Head of caudate nucleus (tissue), 42 donors: ENCODE results near the gene PCK2.
"Not testable (repeated sequence)": the region's sequence is repeated elsewhere in the genome, so short reads cannot be mapped to it uniquely, and the experiment has no call there.

Experiments used
- DNase-seq, 42 donors: peaks; one replicate each; pipeline versions ENCODE4 v3.0.0 to v3.0.0-alpha.2; 2020 to 2021; ENCODE audit warnings: mixed read lengths in 7 of 42
- intact Hi-C: fragments of 100-400 bp; cut with DNase I; formaldehyde crosslinking; loops from one replicate; pipeline ENCODE4 v1.15.0; 2022

PCK2 gene

DNA sequence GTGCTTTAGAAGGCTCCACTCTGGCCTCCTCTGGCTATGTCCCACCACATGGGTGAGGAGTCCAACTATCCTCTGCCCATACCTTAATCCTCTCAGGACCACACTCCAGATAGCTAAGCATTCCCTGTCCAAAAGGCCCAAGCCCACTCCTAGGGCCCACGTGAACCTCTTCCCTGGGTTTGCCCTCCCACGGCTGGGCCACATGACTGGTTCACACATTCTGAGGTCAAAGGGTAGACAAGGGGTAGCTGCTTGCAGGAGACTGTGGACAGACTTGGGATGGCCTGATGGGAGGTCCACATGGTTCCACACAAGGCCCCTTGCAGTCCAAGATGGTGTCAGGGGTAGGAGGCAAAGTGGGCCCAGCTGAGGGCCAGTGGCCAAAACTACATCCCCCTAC is 6.0 kb upstream of the PCK2 start:
- intact Hi-C loops, result no loop called here
- DNase-seq, result no peak

DNA sequence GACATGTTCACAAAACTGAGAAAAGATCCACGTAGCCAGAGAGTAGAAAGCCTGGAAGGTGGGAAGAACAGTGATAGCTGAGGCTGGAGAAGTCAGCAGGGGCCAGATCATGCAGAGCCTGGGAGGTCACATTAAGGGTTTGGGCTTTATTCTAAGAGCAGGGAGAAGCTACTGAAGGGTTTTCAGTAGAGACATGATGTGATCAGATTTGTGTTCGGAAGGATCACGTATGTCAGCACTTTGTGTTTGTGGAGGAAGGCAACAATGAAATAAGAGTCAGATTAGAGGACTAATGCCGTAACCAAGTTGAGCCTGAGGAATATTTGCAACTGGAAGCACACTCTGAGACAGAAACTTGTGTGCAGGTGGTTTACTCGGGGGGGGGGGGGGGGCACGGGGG is 4.2 kb upstream of the PCK2 start:
- intact Hi-C loops, result loop anchor here (5.0 kb wide), 1 partner anchor 33 kb away; no protein-coding TSS in a partner anchor
- no peak for DNase-seq

DNA sequence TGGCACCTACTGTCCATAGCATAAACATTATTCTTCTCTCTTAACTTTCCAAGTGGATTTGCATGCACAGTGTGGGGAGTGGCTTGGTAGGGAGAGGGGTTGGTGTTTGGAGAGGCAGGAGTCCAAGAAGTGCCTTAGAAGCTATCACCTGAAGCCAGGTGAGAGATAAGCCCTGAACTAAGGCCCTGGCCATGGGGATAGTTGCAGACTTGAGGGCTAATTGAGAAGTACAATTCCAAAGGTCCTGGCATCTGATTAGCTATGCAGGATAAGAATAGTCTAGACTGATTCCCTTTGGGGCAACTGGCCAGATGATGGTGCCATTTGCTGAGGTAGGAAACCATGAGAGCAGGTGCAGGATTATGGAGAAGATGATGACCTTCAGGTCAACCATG is 2.0 kb upstream of the PCK2 start:
- intact Hi-C loops, result loop anchor here (5.0 kb wide), 1 partner anchor 35 kb away; no protein-coding TSS in a partner anchor
- no peak for DNase-seq

DNA sequence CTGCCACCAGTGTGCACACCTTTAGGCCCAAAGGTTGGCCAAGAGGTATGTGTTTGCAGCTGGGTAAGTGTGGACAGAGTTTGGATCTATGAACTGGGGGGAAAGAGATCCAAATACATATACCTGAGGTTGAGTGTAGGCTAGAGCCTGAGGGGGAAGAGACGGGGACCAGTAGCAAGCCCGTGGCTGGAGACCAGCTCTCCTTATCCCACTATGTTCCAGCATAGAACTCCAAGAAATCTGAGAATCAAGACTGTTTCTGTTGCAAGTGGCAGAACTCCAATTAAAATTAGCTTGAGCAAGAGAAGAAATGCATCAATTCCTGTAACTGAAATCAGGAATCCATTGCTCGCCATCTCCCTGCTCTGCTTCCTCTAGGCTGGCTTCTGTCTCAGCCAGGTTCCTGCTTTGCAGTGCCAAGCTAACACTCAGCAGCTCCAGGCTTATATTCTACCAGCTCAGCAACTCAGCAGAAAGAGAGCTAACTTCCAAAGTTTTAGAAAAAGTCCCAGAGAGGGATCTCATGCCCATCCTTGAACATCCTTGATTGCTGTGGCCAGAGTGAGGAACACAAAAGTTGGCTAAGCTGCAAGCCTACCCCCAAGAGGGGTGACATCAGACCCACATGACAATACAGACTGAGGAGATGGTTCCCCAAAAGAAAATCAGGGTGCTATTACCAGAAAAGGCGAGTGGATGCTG is 1.5 kb upstream of the PCK2 start:
- peak in 1 of 42 donors; percentile 14 for DNase-seq
- intact Hi-C loops, result loop anchor here (5.0 kb wide), 1 partner anchor 35 kb away; no protein-coding TSS in a partner anchor

DNA sequence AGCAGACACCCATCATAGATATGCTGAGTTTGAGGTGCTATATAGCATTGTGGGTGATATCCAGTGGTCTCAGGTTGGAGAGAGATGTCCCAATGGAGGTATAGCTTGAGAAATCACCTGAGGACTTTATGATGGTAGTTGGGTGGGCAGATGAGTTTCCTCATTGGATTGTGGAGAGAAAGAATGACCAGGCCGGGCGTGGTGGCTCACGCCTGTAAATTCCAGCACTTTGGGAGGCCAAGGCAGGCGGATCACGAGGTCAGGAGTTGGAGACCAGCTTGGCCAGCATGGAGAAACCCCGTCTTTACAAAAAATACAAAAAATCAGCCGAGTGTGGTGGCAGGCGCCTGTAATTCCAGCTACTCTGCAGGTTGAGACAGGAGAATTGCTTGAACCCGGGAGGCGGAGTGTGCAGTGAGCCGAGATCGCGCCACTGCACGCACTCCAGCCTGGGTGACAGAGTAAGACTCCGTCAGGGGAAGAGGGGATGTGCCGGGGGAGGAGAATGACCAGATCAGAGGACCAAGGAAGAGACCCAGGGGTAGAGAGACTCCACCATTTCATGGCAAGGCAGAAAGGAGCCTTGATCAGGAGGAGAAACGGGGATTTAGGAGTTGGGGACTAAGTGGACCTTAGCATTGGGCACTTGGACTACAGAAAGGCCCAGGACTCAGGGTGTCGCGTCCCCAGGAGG is 757 bp upstream of the PCK2 start:
- intact Hi-C loops, result loop anchor here (5.0 kb wide), 1 partner anchor 36 kb away; no protein-coding TSS in a partner anchor
- DNase-seq, result peak in 1 of 42 donors; percentile 11

DNA sequence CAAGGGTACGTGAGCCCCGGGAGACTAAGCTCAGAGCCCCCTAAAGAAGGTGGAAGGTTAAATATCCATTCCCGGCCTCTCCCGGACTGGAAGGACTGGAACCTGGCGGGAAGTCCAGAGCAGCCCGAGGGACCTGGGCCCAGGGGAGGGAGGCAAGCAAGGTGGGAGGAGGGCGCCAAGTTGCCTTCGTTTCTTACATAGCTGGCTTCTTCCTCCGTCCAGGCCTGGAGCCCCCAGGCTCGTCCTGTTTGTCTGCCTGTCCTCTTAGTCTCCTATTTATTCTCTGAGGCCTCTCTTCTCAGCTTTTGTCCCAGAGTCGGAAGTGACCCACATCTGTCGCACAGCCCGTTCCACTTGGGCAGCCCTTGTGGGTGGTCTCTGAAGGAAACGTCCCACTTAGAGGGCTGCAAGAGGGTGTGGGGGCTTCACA is 745 bp downstream of the PCK2 start:
- DNase-seq, result no peak
- intact Hi-C loops, result loop anchor here (5.0 kb wide), 1 partner anchor 38 kb away; no protein-coding TSS in a partner anchor

DNA sequence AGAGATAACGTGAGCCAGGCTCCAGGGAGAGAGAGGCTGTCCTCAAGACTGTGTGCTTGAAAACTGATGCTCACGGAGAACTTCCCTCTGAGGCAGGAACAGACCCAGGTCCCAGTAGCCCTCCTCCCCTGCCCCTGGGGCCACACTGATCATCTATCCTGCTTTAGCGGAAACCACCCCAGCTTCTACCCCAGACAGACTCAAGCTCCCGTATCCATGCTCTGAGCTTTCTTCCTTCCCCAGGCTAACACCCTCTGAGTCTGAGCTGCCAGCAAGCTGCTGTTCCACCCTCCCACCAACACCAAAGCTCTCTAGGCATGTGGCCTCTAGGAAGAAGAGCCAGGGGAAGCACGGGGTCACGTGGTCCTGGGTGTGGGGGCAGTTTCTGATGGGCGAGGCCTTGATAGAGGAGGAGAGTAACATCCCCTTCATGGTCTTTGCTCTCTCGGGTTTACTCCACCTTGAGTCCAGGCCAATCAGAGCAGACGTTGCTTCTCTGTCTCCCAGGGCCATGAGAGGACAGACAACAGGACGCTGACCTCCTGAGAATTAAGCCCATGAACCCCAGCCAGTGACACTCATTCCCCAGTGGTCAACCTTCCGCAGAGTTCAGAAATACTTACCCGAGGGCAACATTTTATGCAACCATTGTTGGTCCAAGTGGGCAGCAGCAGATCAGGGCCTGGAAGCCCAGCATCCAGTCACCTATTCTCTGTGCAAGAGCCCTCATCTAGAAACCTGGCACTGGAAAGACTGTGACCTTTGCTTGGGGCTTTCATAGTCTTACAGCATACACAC is 1.4 kb downstream of the PCK2 start:
- intact Hi-C loops, result no loop called here
- DNase-seq, result peak in 15 of 42 donors; percentile 24 to 62 (median 36)

DNA sequence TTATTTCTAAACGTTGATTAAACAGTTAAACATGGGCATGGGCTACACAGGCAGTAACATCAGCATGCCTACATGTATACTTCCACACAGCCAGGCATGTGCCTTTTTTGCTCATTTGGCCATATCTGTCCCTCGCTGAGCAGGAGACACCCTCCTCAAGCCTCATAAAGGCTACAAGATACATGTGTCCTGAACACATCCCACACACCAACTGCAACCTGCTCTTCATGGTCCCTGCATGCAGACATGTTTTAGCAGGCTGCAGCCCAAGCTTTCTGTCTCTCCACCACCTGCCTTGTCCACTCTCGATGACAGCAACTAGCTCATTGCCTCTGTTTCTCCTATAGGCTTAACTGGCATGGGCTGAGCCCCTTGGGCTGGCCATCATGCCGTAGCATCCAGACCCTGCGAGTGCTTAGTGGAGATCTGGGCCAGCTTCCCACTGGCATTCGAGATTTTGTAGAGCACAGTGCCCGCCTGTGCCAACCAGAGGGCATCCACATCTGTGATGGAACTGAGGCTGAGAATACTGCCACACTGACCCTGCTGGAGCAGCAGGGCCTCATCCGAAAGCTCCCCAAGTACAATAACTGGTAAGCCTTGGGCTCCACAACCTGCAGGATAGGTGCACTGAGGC is 2.6 kb downstream of the PCK2 start:
- intact Hi-C loops, result no loop called here
- no peak for DNase-seq

DNA sequence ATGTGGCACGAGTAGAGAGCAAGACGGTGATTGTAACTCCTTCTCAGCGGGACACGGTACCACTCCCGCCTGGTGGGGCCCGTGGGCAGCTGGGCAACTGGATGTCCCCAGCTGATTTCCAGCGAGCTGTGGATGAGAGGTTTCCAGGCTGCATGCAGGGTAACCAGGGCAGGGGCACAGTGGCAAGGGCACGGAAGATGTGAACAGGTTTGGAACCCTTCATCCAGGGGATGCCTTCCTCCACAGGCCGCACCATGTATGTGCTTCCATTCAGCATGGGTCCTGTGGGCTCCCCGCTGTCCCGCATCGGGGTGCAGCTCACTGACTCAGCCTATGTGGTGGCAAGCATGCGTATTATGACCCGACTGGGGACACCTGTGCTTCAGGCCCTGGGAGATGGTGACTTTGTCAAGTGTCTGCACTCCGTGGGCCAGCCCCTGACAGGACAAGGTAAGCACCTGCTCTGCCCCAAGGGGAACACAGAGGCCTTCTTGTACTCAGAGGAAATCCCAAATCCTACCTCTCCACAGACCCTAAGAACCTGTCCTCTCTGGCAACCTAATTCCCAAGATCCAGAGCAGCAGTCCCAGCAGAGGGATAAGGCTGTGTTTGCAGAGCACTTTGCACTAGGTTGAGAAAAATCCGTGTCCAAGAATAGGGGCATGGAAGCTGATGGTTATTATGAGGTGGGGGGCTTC is 4.3 kb downstream of the PCK2 start:
- DNase-seq, result no peak
- intact Hi-C loops, result no loop called here

DNA sequence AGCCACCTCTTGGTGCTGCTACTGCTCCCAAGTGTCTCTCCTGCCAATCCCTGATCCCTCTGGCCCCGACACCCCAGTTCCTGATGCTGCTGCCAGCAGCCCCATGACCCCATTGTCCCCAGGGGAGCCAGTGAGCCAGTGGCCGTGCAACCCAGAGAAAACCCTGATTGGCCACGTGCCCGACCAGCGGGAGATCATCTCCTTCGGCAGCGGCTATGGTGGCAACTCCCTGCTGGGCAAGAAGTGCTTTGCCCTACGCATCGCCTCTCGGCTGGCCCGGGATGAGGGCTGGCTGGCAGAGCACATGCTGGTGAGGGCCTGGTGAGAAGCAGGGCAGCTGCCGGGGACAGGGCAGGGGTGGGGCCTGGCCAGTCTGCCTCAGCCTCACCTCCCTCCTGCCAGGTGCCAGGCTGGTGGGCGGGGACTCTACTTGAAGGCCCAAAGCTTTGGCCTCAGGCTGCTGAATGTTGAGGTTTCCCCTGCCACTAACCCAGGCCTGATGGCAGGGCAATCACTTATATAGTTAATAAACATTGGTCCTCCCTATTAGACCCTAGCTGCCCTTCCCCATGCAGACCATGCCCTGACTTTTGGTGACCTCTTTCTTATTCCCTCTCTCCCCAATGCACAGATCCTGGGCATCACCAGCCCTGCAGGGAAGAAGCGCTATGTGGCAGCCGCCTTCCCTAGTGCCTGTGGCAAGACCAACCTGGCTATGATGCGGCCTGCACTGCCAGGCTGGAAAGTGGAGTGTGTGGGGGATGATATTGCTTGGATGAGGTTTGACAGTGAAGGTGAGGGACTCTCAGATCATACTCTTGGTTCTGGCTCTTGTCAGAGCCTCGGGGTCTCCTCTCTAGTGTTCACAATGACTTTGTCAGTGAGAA is 5.1 kb downstream of the PCK2 start:
- peak in 14 of 42 donors; percentile 16 to 61 (median 38) for DNase-seq
- intact Hi-C loops, result no loop called here

DNA sequence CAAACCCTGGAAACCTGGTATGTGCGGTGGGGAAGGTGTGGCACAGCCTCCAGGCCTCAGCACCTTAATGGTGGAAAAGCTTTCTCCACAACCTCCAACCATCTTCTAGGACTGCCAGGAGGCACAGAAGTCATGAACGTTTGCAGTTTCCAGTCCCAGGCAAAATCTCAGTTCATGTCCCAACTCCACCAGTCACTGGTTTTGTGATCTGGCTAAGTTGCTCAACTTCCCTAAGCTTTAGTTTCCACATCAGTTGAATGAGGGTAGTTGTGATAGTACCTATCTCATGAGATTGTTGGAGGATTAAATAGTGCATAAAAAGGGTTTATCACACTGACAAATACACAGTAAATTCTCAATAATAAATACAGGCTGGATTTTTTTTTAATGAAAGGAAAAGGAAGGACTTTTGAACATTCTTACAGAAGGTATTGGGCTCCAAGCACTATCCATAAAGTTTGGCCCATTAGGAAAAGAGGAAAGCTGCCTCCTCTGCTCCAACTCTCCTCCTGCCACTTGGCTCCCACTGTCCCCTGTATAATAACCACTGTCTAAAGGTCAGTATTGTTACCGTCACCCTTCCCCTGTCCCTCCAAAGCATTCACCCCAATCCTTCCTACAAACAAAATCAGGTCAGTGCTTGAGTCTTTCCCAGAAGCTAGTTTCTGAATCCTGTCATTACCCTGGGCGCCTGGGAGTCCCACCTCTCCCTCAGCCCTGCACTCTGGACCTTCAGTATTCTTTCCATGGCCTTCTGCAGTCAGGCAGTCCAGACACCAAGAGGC is 6.3 kb downstream of the PCK2 start:
- intact Hi-C loops, result no loop called here

DNA sequence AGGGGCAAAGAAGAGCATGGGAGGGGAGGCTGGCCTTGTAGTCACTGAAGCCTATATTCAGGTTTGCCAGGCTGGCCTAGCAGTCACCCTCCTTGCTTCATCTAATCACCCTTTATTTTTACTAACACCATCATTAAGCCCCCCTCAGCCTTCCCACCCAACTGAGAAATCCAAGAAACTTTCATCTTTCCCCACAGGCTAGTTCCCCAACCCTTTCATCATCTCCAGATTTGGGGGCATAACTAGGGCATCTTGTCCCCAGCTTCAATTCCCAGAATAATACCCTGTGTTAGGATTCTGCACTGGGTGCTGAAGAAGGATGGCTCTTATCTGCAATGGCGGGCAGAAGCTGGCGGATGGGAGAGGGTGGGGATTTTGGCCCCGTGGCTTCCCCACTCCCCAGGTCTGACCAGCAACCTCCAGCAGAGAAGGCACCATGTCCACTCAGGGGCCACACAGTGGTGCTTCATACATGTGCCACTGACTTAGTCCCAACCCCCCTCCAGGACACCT is 6.9 kb downstream of the PCK2 start:
- intact Hi-C loops, result no loop called here

More for the DNA sequence above, 6.3 kb downstream of the PCK2 start:
- DNase-seq, result no peak

DNA sequence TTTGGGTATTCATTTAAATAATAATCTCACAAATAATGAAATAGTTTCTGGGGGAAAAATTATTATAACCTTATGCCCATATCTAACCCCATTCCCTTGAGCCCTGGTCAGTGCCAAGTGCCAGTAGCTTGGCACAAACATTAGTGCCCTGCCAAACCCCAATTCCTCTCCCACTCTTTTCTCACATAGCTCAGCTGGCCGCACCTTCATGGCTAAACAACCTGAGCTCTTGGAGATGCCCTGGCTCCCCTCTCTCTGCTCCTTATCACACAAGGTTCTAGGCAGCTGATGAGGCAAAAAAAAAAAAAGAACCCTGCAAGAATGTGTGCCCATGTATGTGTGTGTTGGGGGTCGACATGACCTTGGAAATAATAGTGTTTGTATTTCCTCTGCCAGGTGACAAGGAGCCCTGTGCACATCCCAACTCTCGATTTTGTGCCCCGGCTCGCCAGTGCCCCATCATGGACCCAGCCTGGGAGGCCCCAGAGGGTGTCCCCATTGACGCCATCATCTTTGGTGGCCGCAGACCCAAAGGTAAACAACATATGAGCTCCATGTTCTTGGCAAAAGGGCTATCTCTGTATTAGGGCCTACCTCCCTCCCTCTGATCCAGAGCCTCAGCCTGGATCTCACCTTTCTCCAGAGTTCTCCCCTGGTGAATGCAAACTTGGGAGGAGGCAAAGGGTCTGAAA is 8.4 kb downstream of the PCK2 start:
- intact Hi-C loops, result no loop called here

More for the DNA sequence above, 6.9 kb downstream of the PCK2 start:
- DNase-seq, result no peak

DNA sequence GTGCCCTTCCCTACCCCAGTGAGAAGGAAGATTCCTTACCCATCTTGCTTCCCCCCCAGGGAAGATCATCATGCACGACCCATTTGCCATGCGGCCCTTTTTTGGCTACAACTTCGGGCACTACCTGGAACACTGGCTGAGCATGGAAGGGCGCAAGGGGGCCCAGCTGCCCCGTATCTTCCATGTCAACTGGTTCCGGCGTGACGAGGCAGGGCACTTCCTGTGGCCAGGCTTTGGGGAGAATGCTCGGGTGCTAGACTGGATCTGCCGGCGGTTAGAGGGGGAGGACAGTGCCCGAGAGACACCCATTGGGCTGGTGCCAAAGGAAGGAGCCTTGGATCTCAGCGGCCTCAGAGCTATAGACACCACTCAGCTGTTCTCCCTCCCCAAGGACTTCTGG is 9.3 kb downstream of the PCK2 start:
- DNase-seq, result no peak
- intact Hi-C loops, result no loop called here

More for the DNA sequence above, 8.4 kb downstream of the PCK2 start:
- no peak for DNase-seq

DNA sequence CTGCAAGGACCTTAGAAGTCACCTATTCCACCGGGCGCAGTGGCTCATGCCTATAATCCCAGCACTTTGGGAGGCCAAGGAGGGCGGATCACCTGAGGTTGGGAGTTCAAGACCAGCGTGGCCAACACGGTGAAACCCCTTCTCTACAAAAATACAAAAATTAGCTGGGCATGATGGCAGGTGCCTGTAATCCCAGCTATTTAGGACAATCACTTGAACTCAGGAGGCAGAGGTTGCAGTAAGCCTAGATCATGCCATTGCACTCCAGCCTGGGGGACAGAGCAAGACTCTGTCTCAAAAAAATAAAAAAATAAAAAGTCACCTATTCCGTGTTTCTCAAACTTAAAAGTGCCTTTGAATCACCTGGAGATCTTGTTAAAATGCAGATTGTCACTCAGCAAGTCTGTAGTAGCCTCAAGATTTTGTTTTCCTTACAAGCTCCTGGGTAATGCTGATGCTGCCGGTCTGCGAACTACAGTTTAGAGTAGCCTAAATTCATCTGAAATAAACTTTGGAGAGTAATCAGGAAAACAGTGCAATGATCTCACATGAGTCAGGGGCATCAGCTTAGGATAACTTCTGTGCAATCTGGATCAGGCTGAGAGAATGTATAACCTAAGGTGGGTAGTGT is 11.6 kb downstream of the PCK2 start:
- DNase-seq, intact Hi-C loops: not testable (repeated sequence)
